H9 (cell line): ENCODE results near the gene USP49. TPM values are rescaled to one million over a fixed set of nuclear protein-coding genes. Genes with fewer than 3 reads are reported as not detected.

Source experiments
- DNase-seq: peaks from one replicate; pipeline ENCODE4 v3.0.0-alpha.2; 2017
- H2AFZ ChIP-seq: one replicate; pipeline ENCODE4 v1.6.1; 2013; ENCODE audit warnings: mild to moderate bottlenecking, low read length, control low read depth, moderate library complexity
- H2AK5ac ChIP-seq: 2 replicates; pipeline ENCODE4 v1.6.1; 2013; ENCODE audit warnings: low read length, control low read depth, mixed read lengths; ENCODE audit not compliant: insufficient read length
- H2BK120ac ChIP-seq: one replicate; pipeline ENCODE4 v1.6.1; 2013; ENCODE audit warnings: low read depth, mild to moderate bottlenecking, low read length, control low read depth, inconsistent platforms; ENCODE audit not compliant: poor library complexity, severe bottlenecking
- H2BK12ac ChIP-seq: 2 replicates; pipeline ENCODE4 v1.6.1; 2013; ENCODE audit warnings: low read length, control low read depth, mixed read lengths, low read depth; ENCODE audit not compliant: insufficient read length
- H2BK15ac ChIP-seq: 2 replicates; pipeline ENCODE4 v1.6.1; 2013; ENCODE audit warnings: low read depth, low read length, control low read depth
- H2BK20ac ChIP-seq: one replicate; pipeline ENCODE4 v1.6.1; 2013; ENCODE audit warnings: low read depth, mild to moderate bottlenecking, low read length, control low read depth, inconsistent platforms; ENCODE audit not compliant: poor library complexity, severe bottlenecking
- H2BK5ac ChIP-seq: 2 replicates; pipeline ENCODE4 v1.6.1; 2013; ENCODE audit warnings: low read length, control low read depth, mixed read lengths; ENCODE audit not compliant: insufficient read length
- H3K14ac ChIP-seq: 2 replicates; pipeline ENCODE4 v1.6.1; 2013; ENCODE audit warnings: low read length, control low read depth; ENCODE audit not compliant: insufficient read depth
- H3K18ac ChIP-seq: 2 replicates; pipeline ENCODE4 v1.6.1; 2013; ENCODE audit warnings: low read depth, mild to moderate bottlenecking, mixed read lengths, low read length, control low read depth; ENCODE audit not compliant: insufficient read length
- H3K23ac ChIP-seq: 2 replicates; pipeline ENCODE4 v1.6.1; 2013; ENCODE audit warnings: low read length, control low read depth, mixed read lengths, low read depth; ENCODE audit not compliant: insufficient read length
- H3K23me2 ChIP-seq: 2 replicates; pipeline ENCODE4 v1.6.1; 2013; ENCODE audit warnings: low read depth, mild to moderate bottlenecking, mixed read lengths, low read length, control low read depth; ENCODE audit not compliant: insufficient read length, poor library complexity, severe bottlenecking
- H3K27ac ChIP-seq: 2 replicates; pipeline ENCODE4 v1.5.1; 2013; ENCODE audit warnings: low read length, control low read depth, mixed read lengths, low read depth; ENCODE audit not compliant: insufficient read length
- H3K27me3 ChIP-seq: 2 replicates; pipeline ENCODE4 v1.6.1; 2013; ENCODE audit warnings: low read length, control low read depth, inconsistent platforms; ENCODE audit not compliant: insufficient read depth
- H3K4ac ChIP-seq: 2 replicates; pipeline ENCODE4 v1.6.1; 2013; ENCODE audit warnings: low read depth, mild to moderate bottlenecking, control low read depth, inconsistent platforms, low read length, moderate library complexity
- H3K4me1 ChIP-seq: 2 replicates; pipeline ENCODE4 v1.6.1; 2013; ENCODE audit warnings: low read length, control low read depth, inconsistent platforms; ENCODE audit not compliant: insufficient read depth
- H3K4me2 ChIP-seq: 2 replicates; pipeline ENCODE4 v1.6.1; 2013; ENCODE audit warnings: low read length, control low read depth, mixed read lengths; ENCODE audit not compliant: insufficient read length, insufficient read depth
- H3K56ac ChIP-seq: 2 replicates; pipeline ENCODE4 v1.6.1; 2013; ENCODE audit warnings: low read depth, mild to moderate bottlenecking, mixed read lengths, low read length, control low read depth; ENCODE audit not compliant: insufficient read length
- H3K79me1 ChIP-seq: 2 replicates; pipeline ENCODE4 v1.6.1; 2013; ENCODE audit warnings: low read depth, mild to moderate bottlenecking, moderate library complexity, low read length, control low read depth, inconsistent platforms; ENCODE audit not compliant: insufficient read depth, poor library complexity, severe bottlenecking
- H3K79me2 ChIP-seq: 2 replicates; pipeline ENCODE4 v1.6.1; 2013; ENCODE audit warnings: low read length, control low read depth, inconsistent platforms; ENCODE audit not compliant: insufficient read depth
- H3K9ac ChIP-seq: 2 replicates; pipeline ENCODE4 v1.6.1; 2013; ENCODE audit warnings: low read length, control low read depth, mixed read lengths; ENCODE audit not compliant: insufficient read length; ENCODE audit errors: extremely low read depth
- H3K9me3 ChIP-seq: one replicate; pipeline ENCODE4 v1.6.1; 2013; ENCODE audit warnings: low read depth, low read length, inconsistent platforms; ENCODE audit not compliant: control insufficient read depth
- H3T11ph ChIP-seq: one replicate; pipeline ENCODE4 v1.6.1; 2013; ENCODE audit warnings: mild to moderate bottlenecking, low read length, control low read depth, inconsistent platforms
- H4K20me1 ChIP-seq: one replicate; pipeline ENCODE4 v1.6.1; 2013; ENCODE audit not compliant: control insufficient read depth, insufficient read length, insufficient read depth
- H4K5ac ChIP-seq: 2 replicates; pipeline ENCODE4 v1.6.1; 2013; ENCODE audit warnings: low read depth, mild to moderate bottlenecking, mixed read lengths, low read length, control low read depth; ENCODE audit not compliant: insufficient read length
- H4K8ac ChIP-seq: replicated peaks from 2 replicates; pipeline ENCODE4 v1.6.1; 2013; ENCODE audit warnings: low read length, control low read depth, mixed read lengths, low read depth; ENCODE audit not compliant: insufficient read length
- H4K91ac ChIP-seq: 2 replicates; pipeline ENCODE4 v1.6.1; 2013; ENCODE audit warnings: low read depth, mild to moderate bottlenecking, moderate library complexity, mixed read lengths, low read length, control low read depth; ENCODE audit not compliant: insufficient read length
- H3K27ac Mint-ChIP-seq, 3 experiments: 2 replicates in 2 of 3; 3 replicates in 1 of 3; pipeline ENCODE4 v1.8.0; 2020 to 2021; ENCODE audit warnings: mixed read lengths in 3 of 3, mild to moderate bottlenecking in 1 of 3, moderate library complexity in 1 of 3
- H3K27me3 Mint-ChIP-seq: 2 replicates; pipeline ENCODE4 v1.8.0; 2021; ENCODE audit warnings: low read depth, mild to moderate bottlenecking, moderate library complexity, mixed read lengths
- H3K36me3 Mint-ChIP-seq, 3 experiments: 2 replicates in 2 of 3; 3 replicates in 1 of 3; pipeline ENCODE4 v1.8.0; 2020 to 2021; ENCODE audit warnings: low read depth in 3 of 3, mixed read lengths in 3 of 3; ENCODE audit not compliant: insufficient read depth in 1 of 3
- H3K4me1 Mint-ChIP-seq, 2 experiments: 2 replicates each; pipeline ENCODE4 v1.8.0; 2020; ENCODE audit warnings: mixed read lengths in 2 of 2
- H3K4me3 Mint-ChIP-seq, 2 experiments: 2 replicates in 1 of 2; 3 replicates in 1 of 2; pipeline ENCODE4 v1.8.0; 2020 to 2021; ENCODE audit warnings: mild to moderate bottlenecking in 2 of 2, mixed read lengths in 2 of 2, moderate library complexity in 1 of 2
- H3K9me3 Mint-ChIP-seq, 2 experiments: 2 replicates in 1 of 2; 3 replicates in 1 of 2; pipeline ENCODE4 v1.8.0; 2020; ENCODE audit warnings: mild to moderate bottlenecking in 2 of 2, mixed read lengths in 2 of 2, moderate library complexity in 1 of 2
- WGBS: extraction: QIAGEN DNeasy Blood & Tissue Kit; methylation state at CpG from one replicate; pipeline ENCODE4 v1.1.7; 2013; ENCODE audit warnings: missing lambda C conversion rate, low lambda C conversion rate, mixed read lengths; ENCODE audit not compliant: insufficient read length; ENCODE audit errors: extremely low coverage; 5-methylcytosine and 5-hydroxymethylcytosine counted together
- total RNA-seq: library from RNA; stranded (reverse); gene quantifications from 2 replicates; pipeline ENCODE4 v1.2.1, GENCODE V29; 2021
- TF ChIP-seq, protein P1 (sequence below): fragments of 200-600 bp; sonication (generic); conservative IDR thresholded peaks from 3 replicates; pipeline ENCODE4 v1.8.0; 2021; ENCODE audit warnings: antibody characterized with exemption, mild to moderate bottlenecking

The USP49 gene
- total RNA-seq, 1 experiment from 2014 or later, result 19.0 TPM

DNA sequence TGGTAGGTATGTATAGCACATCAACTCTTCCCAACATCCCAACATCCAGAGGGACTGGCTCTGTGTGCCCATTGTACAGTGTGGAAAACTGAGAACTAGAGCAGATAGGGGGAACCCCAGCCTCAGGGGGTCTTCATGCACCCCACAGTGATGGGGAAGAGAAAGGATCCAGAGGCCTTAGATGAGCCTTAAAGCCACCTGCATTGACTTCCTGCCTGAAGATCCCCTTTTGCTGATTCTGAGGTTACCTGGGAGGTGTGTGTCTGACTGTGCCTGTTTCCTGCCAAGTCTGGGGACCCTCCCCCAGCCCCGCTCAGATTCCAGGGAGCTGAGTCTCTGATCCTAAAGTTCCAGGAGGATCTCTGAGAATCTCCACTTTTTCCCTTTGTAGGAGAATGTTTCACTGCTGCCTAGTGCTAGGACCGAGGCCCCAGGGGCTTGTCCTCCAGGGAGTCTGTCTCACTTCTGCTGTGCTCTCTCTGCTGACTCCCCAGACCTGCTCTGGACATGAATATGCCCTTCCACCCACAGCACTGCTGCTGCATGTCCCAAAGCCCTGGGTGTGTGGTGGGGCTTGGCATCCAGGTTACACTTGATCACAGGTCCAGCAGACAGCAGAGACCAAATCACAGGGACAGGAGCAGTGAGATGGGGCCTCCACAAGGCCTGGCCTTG is 135.1 kb downstream of the USP49 start:
- no peak overlapping the region for H2BK5ac ChIP-seq
- no peaks in the 10 kb centered on the region; a peak in 1 of 5 replicates for H3K9me3 Mint-ChIP-seq
- no peak overlapping the region for H3T11ph ChIP-seq
- WGBS, result no CpG with 5 or more reads among the region's 2 CpGs
- no peak overlapping the region for H2BK15ac ChIP-seq
- no peaks in the 10 kb centered on the region; a peak in 1 of 7 replicates for H3K36me3 Mint-ChIP-seq
- no peak overlapping the region for H3K4me2 ChIP-seq
- no peaks in the 10 kb centered on the region for H3K27me3 ChIP-seq
- H2BK12ac ChIP-seq, result no peak overlapping the region
- no peak overlapping the region for H2AFZ ChIP-seq
- TF ChIP-seq, protein P1, sequence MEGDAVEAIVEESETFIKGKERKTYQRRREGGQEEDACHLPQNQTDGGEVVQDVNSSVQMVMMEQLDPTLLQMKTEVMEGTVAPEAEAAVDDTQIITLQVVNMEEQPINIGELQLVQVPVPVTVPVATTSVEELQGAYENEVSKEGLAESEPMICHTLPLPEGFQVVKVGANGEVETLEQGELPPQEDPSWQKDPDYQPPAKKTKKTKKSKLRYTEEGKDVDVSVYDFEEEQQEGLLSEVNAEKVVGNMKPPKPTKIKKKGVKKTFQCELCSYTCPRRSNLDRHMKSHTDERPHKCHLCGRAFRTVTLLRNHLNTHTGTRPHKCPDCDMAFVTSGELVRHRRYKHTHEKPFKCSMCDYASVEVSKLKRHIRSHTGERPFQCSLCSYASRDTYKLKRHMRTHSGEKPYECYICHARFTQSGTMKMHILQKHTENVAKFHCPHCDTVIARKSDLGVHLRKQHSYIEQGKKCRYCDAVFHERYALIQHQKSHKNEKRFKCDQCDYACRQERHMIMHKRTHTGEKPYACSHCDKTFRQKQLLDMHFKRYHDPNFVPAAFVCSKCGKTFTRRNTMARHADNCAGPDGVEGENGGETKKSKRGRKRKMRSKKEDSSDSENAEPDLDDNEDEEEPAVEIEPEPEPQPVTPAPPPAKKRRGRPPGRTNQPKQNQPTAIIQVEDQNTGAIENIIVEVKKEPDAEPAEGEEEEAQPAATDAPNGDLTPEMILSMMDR, result no peak
- no peaks in the 10 kb centered on the region for H3K79me1 ChIP-seq
- no peak overlapping the region for H2AK5ac ChIP-seq
- H3K23ac ChIP-seq, result no peak overlapping the region
- no peak overlapping the region for H3K27ac ChIP-seq
- H3K4me3 Mint-ChIP-seq, result no peak overlapping the region; a peak in 1 of 5 replicates
- H3K9ac ChIP-seq, result no peak overlapping the region
- no peak overlapping the region for H2BK120ac ChIP-seq
- no peaks in the 10 kb centered on the region for H4K20me1 ChIP-seq
- no peak overlapping the region for H3K56ac ChIP-seq
- no peak overlapping the region for H4K91ac ChIP-seq
- no peak overlapping the region for H3K4ac ChIP-seq
- H2BK20ac ChIP-seq, result no peak overlapping the region
- H3K4me1 ChIP-seq, result no peaks in the 10 kb centered on the region
- H4K5ac ChIP-seq, result no peak overlapping the region
- no peak overlapping the region for H3K14ac ChIP-seq
- H4K8ac ChIP-seq, result no peak overlapping the region
- peak overlapping the region in 1 of 3 experiments; percentile 24; a peak in 1 of 7 replicates for H3K27ac Mint-ChIP-seq
- H3K23me2 ChIP-seq, result no peaks in the 10 kb centered on the region
- H3K9me3 ChIP-seq, result no peaks in the 10 kb centered on the region
- H3K79me2 ChIP-seq, result no peaks in the 10 kb centered on the region
- peaks cover 15% of the 10 kb centered on the region for H3K27me3 Mint-ChIP-seq
- peaks cover 5% of the 10 kb centered on the region in 2 experiments; a peak in 2 of 4 replicates for H3K4me1 Mint-ChIP-seq
- no peak for DNase-seq
- no peak overlapping the region for H3K18ac ChIP-seq
